Measurements from ENCODE around the gene C16orf90.

The C16orf90 gene

GRCh38 chr16:3481696-3482658 is 13.3 kb downstream of the C16orf90 start:
- in situ Hi-C loops (cut with HindIII; ENCODE audit: low sequenced_read_pairs), result no loop called here
- no peak for DNase-seq (ENCODE audit: low read depth, low spot score)
- no peak for TF ChIP-seq CTCF (IDR thresholded peaks at IDR 0.05; ENCODE audit: low read depth, low read length)
- no peak overlapping the region for H3K4me3 ChIP-seq (ENCODE audit: low read depth, low read length)

- no peak for TF ChIP-seq CTCF (IDR thresholded peaks at IDR 0.05; ENCODE audit: low read depth, low read length)
- no peak for DNase-seq (ENCODE audit: low read depth, low spot score)
- H3K4me3 ChIP-seq (ENCODE audit: low read depth, low read length), result no peak overlapping the region
- in situ Hi-C loops (cut with HindIII; ENCODE audit: low sequenced_read_pairs), result no loop called here
These were observed 14.2 kb downstream of the C16orf90 start for GRCh38 chr16:3480901-3481695.

GRCh38 chr16:3479654-3480216 is 15.6 kb downstream of the C16orf90 start:
- in situ Hi-C loops (cut with HindIII; ENCODE audit: low sequenced_read_pairs), result no loop called here
- DNase-seq (ENCODE audit: low read depth, low spot score), result no peak

GRCh38 chr16:3478242-3478925 is 16.9 kb downstream of the C16orf90 start:
- in situ Hi-C loops (cut with HindIII; ENCODE audit: low sequenced_read_pairs), result no loop called here
- TF ChIP-seq CTCF (IDR thresholded peaks at IDR 0.05; ENCODE audit: low read depth, low read length), result no peak
- DNase-seq (ENCODE audit: low read depth, low spot score), result no peak
- H3K4me3 ChIP-seq (ENCODE audit: low read depth, low read length), result no peak overlapping the region

More at GRCh38 chr16:3479654-3480216, 15.6 kb downstream of the C16orf90 start:
- TF ChIP-seq CTCF (IDR thresholded peaks at IDR 0.05; ENCODE audit: low read depth, low read length), result no peak
- no peak overlapping the region for H3K4me3 ChIP-seq (ENCODE audit: low read depth, low read length)

GRCh38 chr16:3476409-3476808 is 18.9 kb downstream of the C16orf90 start:
- DNase-seq (ENCODE audit: low read depth, low spot score), result no peak
- TF ChIP-seq CTCF (IDR thresholded peaks at IDR 0.05; ENCODE audit: low read depth, low read length), result no peak
- in situ Hi-C loops (cut with HindIII; ENCODE audit: low sequenced_read_pairs), result no loop called here
- H3K4me3 ChIP-seq (ENCODE audit: low read depth, low read length), result no peak overlapping the region
